HG02610 (cell line): ENCODE results near the gene UXS1.
"Not testable (repeated sequence)": the region's sequence is repeated elsewhere in the genome, so short reads cannot be mapped to it uniquely, and the experiment has no call there.

Experiments
- ATAC-seq: cut with Tn5 transposase; IDR thresholded peaks from one replicate; pipeline ENCODE4 v1.9.1; 2021; ENCODE audit warnings: mild to moderate bottlenecking, moderate library complexity; ENCODE audit not compliant: unreplicated experiment

UXS1 gene

DNA sequence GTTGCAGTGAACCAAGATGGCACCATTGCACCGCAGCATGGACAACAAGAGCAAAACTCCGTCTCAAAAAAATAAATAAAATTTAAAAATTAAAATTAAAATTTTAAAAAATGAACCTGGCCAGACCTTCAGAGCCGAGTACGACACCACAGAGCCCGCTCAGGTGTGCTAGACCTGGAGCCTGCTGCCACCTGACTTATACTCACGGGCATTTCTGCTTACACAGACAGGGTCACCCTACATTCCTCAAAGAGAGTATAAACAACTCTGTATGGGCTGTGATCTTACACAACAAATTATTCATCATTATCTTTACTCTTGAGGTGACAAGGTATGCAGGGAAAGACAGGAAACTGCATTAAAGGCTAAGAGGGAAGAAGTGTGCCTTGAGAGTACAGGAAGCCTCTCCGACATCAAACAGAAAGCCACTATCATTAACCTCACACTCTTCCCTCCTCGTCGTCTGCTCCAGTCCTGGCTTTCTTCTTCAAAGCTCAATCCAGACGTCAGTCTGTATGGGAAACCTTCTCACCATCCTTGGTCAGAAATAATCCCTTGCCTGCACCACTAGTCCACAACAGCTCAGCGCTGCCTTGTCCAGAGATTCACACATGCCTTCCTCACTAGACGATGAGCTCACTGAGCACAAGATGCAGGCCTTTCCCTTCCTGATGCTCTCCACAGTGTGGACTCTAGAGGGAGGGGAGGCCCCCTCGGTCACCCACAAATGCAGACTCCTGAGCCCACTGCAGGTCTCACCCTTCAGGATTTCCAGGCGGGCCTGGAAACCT lies 56.2 kb downstream of the UXS1 start:
- ATAC-seq, result peak; percentile 20

DNA sequence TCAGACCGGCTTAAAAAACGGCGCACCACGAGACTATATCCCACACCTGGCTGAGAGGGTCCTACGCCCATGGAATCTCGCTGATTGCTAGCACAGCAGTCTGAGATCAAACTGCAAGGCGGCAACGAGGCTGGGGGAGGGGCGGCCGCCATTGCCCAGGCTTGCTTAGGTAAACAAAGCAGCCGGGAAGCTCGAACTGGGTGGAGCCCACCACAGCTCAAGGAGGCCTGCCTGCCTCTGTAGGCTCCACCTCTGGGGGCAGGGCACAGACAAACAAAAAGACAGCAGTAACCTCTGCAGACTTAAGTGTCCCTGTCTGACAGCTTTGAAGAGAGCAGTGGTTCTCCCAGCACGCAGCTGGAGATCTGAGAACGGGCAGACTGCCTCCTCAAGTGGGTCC lies 62.9 kb downstream of the UXS1 start:
- ATAC-seq, result not testable (repeated sequence)

DNA sequence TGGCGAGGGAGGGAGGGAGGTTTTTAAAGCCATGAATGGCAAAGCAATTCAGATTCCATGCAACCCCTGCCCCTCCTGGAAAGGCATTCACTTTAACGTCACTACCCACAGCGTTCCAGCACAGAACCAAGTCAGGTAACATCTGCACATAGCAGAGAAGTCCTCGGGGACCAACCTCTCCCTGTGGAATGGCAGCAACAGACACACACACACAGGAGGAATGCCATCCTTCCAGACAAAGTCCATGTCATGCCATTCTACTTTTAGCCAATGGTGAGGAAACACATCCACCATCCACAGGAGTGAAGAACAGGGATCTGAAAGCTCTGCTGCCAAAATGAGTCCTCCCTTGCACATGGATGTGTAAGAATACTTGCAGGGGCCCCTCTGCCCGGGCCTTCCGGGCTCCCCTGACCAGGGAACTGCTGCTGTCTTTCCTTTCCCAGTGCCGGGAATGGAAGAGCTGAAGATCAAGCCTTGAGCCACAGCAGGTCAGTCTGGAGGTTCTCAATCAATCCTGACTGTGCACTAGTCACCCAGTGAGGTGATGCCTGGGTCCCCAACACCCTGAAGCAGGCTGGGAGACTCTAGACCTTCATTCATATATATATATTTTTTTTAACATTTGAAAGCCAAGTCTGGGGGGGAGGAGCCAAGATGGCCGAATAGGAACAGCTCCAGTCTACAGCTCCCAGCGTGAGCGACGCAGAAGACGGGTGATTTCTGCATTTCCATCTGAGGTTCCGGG lies 63.7 kb downstream of the UXS1 start:
- ATAC-seq, result no peak

DNA sequence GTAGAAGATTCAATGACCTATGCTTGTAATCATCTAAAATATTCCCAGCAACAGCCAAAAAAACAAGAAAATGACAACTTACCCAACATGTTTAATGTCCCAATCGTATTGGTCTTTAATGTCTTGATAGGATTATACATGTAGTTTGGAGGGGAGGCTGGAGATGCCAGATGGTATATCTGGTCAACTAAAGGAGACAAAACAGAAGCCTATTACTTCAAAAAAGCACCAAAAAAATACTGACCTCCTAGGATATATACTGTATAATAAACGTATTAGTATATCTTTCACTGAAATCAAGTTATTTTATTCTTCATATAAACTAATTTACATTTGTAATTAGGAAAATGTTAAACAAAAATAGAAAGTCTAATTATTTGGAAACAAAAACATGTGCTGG lies 64.5 kb downstream of the UXS1 start:
- no peak for ATAC-seq

DNA sequence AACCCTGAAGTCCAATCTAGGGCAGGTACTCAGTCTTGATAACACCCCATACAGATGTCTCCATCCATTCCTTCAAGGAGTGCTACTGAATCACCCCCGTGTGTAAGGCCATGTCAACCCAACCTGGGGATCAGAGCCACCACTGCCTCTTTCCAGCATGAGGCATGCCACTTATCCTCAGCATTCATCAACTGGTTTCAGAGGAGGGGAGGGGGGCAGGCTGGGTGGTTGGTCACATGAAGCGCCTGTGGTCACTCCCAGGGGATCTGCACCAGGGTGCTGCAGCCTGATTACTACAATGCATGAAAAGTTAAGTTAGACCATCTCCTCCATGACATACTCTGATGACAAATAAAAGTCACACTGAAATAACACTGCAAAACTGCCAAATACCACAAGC lies 65.0 kb downstream of the UXS1 start:
- no peak for ATAC-seq

DNA sequence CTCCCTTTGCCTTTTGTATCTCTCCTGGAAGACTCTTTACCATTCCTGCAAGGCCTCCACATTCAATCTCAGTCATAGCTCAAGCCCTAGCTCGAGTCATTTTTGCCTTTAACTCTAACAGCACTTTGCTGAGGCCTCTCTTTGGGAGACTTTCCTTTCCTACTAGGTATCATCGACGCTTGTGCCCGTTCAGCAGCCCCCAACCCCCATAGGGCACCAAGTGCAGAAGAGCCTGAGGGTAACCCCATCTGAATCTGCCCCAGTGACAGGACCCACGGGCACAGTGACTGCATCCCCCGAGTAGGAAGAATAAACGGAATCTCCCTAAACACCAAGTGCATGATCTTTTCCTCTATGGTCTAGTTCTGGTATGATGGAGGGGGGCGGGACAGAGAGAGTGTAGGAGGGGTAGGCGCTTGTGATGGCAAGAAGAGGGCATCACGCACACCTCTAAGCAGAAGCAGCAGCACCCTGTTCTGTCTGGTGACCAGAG lies 66.3 kb downstream of the UXS1 start:
- ATAC-seq, result no peak

DNA sequence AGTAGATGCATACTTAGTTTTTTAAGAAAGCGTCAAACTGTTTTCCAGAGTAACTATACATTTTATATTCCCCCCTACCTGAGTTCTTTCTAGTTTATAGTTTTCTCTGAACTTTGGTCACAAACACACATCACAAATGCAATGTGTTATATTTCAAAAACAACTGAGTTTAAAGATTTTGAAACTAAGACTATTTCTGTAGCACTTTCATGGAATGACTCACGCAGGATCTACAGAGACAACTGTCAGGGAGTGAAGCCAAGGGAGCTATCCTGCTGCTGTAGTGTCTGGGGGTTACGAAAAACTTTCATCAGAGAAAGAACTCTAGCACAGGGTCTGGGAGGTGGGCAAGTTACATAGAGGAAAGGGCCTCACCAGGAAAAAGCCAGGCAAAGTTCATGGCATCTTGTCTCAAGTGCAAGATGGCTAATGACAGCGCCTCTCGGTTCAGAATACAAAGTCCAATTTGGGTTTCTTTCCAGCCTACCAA lies 66.8 kb downstream of the UXS1 start:
- ATAC-seq, result no peak

DNA sequence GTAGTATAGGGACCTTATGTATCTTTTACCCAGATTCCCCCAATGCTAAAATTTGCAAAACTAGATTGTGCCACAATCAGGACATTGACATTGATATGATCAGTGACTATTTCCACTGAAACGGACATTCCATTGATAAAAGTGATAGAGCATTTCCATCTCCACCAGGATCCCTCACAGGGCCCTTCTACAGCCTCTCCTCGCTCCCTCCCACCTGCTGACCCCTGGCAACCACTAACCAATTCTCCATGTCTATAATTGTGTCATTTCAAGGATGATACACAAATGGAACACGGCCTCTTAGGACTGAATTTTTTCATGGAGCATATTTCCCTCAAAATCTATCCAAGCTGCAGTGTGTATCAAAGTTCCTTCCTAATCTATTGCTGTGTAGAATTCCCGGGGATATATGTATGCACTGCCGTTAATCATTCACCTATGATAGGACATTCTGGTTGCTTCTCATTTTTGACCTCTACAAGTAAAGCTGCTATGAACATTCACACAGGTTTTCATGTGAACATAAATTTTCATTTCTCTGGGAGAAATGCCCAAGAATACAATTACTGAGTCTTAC lies 67.3 kb downstream of the UXS1 start:
- no peak for ATAC-seq

DNA sequence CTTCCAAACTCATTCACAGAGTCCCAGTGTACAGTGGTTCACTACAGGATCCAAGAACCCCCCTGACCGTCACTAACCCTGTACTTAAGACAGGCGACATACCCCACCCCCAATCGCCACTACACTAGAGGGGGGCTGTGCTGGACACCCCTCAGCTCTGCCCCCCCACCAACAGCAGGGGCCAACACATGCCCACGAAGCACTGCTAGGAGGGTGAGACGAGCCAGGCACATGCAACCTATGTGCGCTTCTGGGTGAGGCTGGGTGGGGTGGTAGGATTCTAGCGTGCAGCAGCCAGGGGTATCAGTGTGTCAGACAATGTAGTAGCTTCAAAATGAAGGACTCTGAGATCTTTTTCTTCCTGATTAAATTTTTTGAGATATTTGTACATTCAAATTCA lies 67.8 kb downstream of the UXS1 start:
- no peak for ATAC-seq

DNA sequence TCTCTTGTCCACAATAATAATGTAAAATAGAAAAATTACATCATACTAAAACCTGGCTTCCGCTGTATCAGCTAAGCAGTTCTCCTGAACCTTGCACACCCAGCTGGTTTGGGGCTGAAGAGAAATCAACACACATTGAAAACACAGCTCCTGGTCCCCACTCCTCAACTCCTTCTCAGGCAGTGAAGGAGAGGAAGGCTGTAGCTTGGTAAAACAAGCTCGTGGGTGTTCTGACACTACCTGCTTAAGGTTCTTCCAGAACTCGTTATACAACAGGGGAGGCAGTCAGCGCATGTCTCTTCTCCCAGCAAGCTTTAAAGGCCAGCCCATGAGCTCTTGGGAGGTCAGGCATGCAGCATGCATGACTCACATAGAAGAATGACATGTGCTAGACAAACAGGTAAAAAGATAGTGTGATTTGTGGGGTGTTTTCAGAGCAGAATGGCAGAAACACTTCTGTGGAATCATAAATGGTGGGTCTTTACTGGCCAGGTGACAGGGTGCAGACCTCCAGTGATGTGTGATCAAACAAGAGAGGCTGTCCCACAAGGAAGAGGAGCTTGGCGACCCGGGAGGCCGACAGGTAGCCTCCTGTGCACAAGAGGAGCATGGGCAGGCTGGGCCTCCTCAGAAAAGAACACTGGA lies 69.1 kb downstream of the UXS1 start:
- no peak for ATAC-seq

DNA sequence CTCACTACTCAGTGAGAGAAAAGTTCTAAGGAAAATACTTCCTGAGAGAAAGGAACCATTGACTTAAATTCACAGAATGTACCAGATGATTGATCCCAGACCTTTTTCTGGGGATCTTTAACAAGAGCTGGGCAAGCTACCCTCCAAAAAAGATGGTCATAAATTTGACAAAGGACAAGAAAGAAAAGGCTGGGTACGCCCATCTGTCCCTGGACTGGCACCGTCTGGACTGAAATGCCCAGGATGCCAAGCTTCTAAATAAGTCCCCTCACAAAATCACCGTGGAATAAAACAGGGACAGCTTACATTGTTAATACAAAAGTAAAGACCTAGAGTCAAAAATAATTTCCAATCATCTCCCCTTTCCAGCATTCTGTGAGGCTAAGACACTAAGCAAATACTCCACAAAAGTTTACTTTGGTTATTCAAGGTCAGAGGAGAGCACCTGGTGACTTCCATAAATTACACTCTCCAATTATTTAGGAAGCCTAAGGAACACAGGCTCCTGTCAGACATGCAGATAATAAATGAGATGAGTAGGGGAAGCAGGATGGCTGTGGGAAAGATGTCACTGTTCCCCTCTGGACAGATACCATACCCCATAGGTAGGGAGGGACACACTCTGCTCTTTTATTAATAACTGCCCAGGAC lies 69.9 kb downstream of the UXS1 start:
- no peak for ATAC-seq

DNA sequence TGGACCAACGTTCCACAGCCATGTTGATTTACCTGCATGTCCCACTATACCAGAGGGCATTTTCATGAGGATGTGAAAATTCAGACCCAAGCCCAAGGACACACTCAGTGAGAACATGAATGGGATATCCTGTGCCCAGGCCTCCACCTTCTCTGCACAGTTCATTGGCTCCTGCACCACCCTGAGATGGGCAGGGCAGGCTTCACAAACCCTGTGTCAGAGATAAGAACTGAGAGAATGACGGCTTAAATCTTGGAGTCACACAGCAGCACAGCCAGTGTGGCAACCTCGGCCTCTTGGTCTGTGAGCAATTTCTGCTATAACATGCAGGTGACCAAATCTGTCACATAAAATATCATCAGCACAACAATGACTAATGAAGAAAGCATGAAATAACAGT lies 71.9 kb downstream of the UXS1 start:
- no peak for ATAC-seq

DNA sequence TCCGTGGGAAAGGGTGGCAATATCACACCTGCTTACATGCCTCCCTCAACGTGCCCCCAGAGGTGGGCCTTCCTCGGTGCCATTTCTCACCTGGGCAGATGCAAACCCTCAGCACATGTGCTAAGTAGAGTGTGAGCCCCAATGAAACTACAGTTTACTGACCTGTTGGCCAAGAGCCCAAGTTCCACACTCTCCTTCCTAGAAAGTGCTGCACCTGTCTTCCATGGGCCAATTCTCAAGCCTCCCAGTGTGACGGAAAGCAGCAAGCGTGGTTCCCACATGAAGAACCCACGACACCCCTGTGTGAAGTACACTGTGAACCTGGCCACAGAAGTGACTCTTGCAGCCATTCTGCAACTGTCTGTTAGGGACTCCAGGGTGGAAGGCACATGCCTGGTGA lies 73.7 kb downstream of the UXS1 start:
- no peak for ATAC-seq

DNA sequence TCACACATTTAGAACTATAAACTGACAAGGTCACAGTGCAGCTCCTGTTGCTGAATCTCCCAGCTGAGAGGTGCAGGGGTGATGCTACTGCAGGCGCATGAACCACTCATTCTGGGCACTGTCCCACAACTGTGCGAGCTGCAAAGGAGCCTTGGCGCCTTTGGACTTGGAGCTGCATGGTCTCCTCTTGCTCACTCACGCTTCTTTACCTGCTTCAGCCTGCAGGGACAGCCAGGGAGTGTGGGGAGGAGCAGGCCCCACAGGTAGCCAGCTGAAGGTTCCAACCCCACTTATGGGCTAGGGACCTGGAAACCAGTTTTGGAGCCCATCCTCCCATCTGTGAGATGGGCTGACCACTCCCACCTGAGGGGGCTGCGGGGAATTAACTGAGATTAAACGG lies 75.0 kb downstream of the UXS1 start:
- no peak for ATAC-seq

DNA sequence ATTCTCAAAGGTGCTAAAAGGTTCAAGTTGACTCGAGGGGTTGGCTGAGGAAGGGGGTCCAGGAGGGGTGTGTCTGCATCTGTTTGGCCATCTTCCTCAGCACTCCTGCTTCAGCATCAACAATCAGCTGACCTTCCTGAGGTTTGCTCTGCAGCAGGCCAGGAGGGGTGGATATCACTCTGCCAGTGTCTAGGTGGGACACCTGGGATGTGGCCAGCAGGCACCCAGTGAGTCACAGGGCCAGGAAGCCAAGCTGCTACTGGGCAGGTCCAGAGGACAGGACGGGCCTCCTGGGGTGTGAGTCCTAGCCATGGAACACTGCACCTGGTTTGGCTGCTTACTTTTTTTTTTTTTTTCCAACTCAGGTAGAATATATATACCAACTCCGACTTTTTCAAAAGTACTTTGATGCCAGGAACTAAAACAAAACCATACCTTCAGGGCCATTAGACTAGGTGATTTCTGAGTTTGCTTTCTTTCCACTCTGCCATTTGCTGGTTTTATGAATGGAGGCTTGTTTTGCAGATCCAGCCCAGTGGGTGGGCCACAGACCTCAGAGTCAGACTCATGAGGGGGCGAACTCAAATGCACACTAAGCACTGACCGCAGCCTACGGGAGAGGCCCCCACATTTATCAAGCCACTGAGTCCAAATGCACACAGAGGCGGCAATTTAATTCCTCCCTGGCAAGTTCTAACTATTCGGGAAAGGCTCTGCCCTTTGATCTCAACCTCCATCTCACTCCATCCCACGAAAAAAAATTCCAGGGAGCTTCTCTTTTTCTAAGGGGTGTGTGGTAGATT lies 76.0 kb downstream of the UXS1 start:
- ATAC-seq, result no peak

DNA sequence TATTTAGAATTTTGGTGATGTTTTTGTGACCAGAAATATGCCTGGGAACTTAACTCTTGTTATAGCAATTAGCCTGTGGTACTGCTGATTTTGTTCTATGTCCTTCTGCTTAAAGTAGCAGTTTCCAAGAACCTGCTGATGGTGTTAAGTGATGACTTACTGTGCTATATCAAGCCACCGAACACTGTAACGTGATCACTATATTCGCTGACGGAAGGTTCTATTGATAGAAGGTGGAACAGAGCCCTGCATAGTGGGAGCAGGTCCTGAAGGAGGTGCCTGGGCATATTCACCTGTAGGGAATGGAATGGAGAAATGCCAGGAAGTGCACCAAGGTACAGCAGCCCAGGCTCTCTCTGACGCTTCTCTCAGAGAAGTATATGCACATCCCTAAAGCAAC lies 76.8 kb downstream of the UXS1 start:
- ATAC-seq, result no peak

DNA sequence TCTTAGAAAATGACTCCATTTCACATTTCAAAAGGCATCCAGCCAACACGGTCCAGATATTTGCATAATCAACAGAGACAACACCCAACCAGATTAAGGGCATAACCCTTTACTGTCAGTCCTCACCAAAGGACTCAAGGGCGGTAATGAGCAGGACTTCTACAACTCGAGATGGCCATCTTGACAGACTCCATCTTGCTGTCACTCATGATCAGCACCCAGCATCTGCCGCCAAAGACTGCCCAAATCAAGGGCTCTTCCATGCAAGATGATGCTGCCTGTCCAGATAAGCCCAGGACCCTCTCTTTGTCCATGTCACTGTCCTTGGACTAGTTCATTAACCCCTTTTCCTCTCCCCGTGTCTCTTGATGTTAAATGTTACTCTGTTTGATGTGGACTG lies 77.9 kb downstream of the UXS1 start:
- no peak for ATAC-seq

DNA sequence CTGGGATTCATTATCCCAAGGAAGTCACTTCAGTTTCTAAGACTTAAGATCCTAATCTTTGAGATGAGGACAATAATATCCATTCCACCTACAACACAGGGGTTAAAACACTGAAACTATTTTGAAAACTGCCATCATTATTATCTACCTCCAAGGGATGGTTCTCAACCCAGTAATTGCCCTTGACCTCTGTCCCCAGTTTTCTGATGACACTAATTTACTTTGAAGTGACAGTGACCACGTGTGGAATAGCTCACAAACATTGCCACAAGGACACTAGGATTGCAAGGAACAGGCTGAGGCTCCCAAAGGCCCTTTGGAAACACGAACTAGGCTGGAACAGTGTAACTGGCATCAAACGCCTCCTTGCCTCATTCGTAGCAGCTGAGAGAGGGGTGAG lies 78.4 kb downstream of the UXS1 start:
- no peak for ATAC-seq

DNA sequence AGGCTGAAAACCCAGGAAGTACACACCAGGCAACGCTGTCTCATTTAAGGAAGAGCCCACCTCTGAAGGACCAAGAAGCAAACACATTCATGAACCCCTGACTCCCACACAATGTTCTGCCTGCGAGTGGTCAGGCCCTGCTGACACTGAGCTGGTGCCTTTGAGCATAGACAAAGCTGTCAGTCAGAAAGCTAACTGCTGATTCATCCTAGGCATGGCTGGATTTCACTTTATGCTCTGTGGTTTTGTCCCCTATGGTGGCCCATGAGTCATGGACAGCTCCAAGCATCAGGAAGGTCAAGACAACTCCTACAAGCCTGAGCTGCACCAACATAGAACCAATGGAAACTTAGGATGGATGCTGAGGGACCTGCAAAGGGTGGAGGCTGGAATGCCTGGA lies 78.9 kb downstream of the UXS1 start:
- peak; percentile 87 for ATAC-seq

DNA sequence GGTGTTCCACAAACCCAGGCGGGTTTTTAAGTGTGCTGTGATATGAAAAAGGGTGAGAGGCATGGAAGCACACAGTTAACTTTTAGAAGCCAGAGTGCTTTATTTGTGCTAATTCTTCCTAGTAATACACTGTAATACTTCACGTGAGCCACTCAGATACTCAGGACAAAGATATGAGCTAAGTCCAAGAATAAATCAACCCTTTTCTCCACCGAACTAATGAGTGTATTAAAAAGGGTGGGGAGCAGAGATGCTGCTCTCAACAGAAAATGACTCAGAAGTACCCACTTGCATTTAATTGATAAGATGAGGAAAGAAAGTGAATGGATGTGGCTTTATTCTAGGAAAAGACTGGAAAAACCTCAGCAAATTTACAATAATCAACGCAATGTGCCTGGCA lies 79.9 kb downstream of the UXS1 start:
- no peak for ATAC-seq
